Spleen (tissue), 7 donors: ENCODE results near the gene TAOK3.

Experiments
- CTCF ChIP-seq, 11 experiments: fragments of 200-600 bp in 7 of 11; fragments of 450-650 bp in 4 of 11; sonication (generic) in 4 of 11; IDR thresholded peaks in 8 of 11; conservative IDR thresholded peaks in 3 of 11; 1 replicate in 7 of 11; 2 replicates in 4 of 11; pipeline versions ENCODE4 v1.4.0 to v1.8.0; 2016 to 2021; ENCODE audit warnings: antibody characterized with exemption in 11 of 11, inconsistent platforms in 4 of 11, mild to moderate bottlenecking in 1 of 11
- POLR2A ChIP-seq, 3 donors: fragments of 450-650 bp; IDR thresholded peaks; one replicate each; pipeline ENCODE4 v1.5.1; 2017; ENCODE audit warnings: antibody characterized with exemption in 3 of 3, mild to moderate bottlenecking in 1 of 3
- POLR2AphosphoS5 ChIP-seq, 3 donors: sonication (generic); formaldehyde crosslinking; IDR thresholded peaks; one replicate each; pipeline ENCODE4 v1.5.1; 2017; ENCODE audit warnings: antibody characterized with exemption in 3 of 3
- donor health status: DM: no; HTN: no; CAD: no; lungs with moderate emphysema.
- donor health status: DM: no; HTN: no; CAD: no.
- donor health status: DM: no; HTN: no; CAD: no.

- TF ChIP-seq POLR2AphosphoS5 (IDR thresholded peaks at IDR 0.05) (no peak), POLR2A (IDR thresholded peaks at IDR 0.05) (no peak), CTCF (IDR thresholded peaks at IDR 0.05 in 8 of 11, conservative IDR thresholded peaks at IDR 0.05 in 3 of 11) (no peak)
Measured at GRCh38 chr12:118102070-118102469, 270.6 kb downstream of the TAOK3 start.
